ENCODE measurements around the gene ALKBH4.
"Not testable (repeated sequence)": the region's sequence is repeated elsewhere in the genome, so short reads cannot be mapped to it uniquely, and the experiment has no call there.

Gene ALKBH4

DNA sequence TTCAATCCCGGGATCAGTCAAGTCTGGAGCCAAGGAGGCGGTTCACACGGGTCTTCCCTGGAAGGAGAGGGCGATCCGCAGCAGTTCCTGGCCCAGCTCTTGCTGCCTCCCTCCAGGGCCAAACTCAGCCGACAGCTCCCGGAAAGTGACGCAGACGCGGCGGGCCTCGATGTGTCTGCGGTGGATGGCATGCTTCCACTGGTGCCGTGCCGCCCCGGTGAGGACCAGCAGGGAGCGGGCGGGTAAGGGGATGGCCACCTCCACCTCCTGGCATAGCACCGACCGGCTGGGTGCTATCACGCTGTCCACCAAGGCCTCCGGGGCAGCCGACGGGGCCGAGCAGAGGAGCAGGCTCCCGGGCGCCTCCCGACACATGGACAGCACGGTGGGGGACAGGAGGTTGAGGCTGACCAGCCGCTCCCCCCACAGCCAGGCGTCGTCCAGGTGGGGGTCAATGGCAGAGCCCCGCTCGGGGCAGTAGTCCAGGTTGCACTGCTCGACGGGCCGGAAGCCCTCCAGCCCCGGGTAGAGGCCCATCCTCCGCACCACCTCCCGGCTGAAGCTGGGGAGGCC is 7.2 kb downstream of the ALKBH4 start:
- H3K36me3 ChIP-seq (ENCODE audit: control insufficient read depth, insufficient read depth, low read length) = peaks cover 14% of the 10 kb centered on the region

DNA sequence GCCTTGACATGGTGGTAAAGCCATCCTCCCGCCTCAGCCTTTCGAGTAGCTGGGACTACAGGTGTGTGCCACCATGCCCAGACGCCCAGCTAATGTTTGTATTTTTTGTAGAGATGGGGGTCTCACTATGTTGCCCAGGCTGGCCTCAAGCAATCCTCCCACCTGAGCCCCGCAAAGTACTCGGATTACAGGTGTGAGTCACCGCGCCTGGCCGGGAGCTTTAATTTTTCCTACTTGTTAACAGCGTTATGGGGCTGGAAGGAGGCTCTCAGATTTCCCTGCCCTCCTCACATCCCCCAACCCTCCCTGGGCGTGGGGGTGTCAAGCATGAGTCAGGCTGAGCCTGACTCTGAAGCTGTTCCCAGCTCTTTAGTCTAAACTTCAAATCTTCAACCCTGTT is 8.3 kb downstream of the ALKBH4 start:
- Histone ChIP-seq H3K4me3 (ENCODE audit: low read length) (no peak overlapping the region), H3K27me3 (ENCODE audit: control insufficient read depth, insufficient read depth, low read length) (no peaks in the 10 kb centered on the region), H3K9ac (ENCODE audit: low read length) (no peak overlapping the region), H3K36me3 (ENCODE audit: control insufficient read depth, insufficient read depth, low read length) (peaks cover 14% of the 10 kb centered on the region), H3K4me1 (ENCODE audit: control insufficient read depth, insufficient read depth, low read length) (no peaks in the 10 kb centered on the region), H3K27ac (ENCODE audit: low read depth, low read length) (no peak overlapping the region)

More for the DNA sequence above, 7.2 kb downstream of the ALKBH4 start:
- Histone ChIP-seq H3K9ac (ENCODE audit: low read length) (no peak overlapping the region), H3K4me1 (ENCODE audit: control insufficient read depth, insufficient read depth, low read length) (no peaks in the 10 kb centered on the region), H3K4me3 (ENCODE audit: low read length) (no peak overlapping the region), H3K27ac (ENCODE audit: low read depth, low read length) (no peak overlapping the region), H3K27me3 (ENCODE audit: control insufficient read depth, insufficient read depth, low read length) (no peaks in the 10 kb centered on the region)

DNA sequence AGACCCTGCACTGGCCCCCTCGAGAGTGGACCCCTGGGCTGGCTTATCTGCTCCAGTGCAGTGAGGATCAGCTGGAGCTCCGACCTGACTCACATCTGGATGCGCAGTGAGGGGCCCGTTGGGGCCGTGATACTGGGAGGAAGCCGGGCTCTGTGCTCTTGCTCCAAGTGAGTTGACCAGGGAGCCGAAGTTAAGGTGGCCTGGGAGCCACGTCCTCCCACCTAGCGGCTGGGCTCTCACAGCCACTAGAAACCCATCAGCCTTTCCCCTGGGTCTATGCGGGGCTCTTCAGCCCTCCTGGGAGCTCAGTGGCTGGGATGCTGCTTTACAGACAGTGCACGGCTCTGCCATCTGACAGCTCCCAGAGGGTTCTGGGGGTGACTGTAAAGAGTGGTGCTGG is 9.1 kb downstream of the ALKBH4 start:
- H3K9ac ChIP-seq (ENCODE audit: low read length) = no peak overlapping the region
- H3K27ac ChIP-seq (ENCODE audit: low read depth, low read length) = no peak overlapping the region
- H3K4me3 ChIP-seq (ENCODE audit: low read length) = no peak overlapping the region
- H3K27me3 ChIP-seq (ENCODE audit: control insufficient read depth, insufficient read depth, low read length) = no peaks in the 10 kb centered on the region
- peaks cover 14% of the 10 kb centered on the region for H3K36me3 ChIP-seq (ENCODE audit: control insufficient read depth, insufficient read depth, low read length)
- no peaks in the 10 kb centered on the region for H3K4me1 ChIP-seq (ENCODE audit: control insufficient read depth, insufficient read depth, low read length)

DNA sequence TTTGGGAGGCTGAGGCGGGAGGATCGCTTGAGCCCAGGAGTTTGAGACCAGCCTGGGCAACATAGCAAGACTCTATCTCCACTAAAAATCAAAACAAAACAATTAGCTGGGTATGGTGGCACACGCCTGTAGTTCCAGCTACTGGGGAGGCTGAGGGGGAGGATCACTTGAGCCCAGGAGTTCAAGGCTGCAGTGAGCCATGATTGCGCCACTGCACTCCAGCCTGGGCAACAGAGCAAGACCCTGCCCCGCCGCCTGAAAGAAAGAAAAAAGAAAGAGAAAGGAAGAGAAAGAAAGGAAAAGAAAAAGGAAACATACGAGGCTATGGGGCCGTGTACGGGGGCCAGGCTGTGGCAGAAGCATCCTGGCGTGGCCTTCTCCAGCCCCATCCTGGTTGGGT is 9.7 kb downstream of the ALKBH4 start:
- H3K4me1 ChIP-seq (ENCODE audit: control insufficient read depth, insufficient read depth, low read length); H3K27me3 ChIP-seq (ENCODE audit: control insufficient read depth, insufficient read depth, low read length); H3K27ac ChIP-seq (ENCODE audit: low read depth, low read length); H3K9ac ChIP-seq (ENCODE audit: low read length); H3K4me3 ChIP-seq (ENCODE audit: low read length): not testable (repeated sequence)
- peaks cover 12% of the 10 kb centered on the region for H3K36me3 ChIP-seq (ENCODE audit: control insufficient read depth, insufficient read depth, low read length)

DNA sequence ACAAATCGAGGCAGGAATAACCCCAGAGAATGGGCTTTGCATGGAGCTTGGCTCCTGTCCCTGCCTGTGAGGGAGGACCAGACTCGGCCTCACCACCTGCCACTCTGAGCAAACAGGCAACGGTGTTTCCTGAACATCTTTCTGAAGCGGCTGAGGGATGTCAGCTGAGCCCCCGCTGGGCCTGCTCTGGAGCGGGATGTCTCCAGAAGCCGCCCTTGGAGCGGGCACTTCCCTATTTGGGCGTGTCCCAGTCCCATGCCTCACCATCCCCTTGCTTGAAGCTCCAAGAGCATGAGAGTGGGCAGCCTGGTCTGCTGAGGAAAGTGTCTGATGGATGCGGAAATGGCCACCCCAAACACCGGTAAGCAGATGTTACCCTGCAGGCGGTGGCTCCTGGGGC is 10.2 kb downstream of the ALKBH4 start:
- Histone ChIP-seq H3K9ac (ENCODE audit: low read length) (no peak overlapping the region), H3K36me3 (ENCODE audit: control insufficient read depth, insufficient read depth, low read length) (peaks cover 12% of the 10 kb centered on the region), H3K4me1 (ENCODE audit: control insufficient read depth, insufficient read depth, low read length) (no peaks in the 10 kb centered on the region), H3K4me3 (ENCODE audit: low read length) (no peak overlapping the region), H3K27me3 (ENCODE audit: control insufficient read depth, insufficient read depth, low read length) (no peaks in the 10 kb centered on the region), H3K27ac (ENCODE audit: low read depth, low read length) (no peak overlapping the region)

DNA sequence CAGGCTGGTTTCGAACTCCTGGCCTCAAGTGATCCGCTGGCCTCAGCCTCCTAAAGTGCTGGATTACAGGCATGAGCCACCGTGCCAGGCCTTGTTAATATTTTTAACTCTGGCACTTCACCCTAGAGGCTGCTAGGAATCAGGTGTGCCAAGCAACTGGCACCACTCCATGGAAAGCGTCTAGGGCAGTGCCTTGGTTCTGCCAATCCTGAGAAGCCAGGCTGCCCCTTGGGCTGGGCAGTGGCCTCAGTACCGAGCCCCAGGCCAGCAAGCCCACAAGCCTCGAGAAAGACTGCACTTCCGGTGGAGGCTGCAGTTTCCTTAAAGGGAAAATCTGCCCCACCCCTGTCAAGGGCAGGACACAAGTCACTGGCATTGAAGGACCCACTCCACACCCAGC is 11.3 kb downstream of the ALKBH4 start:
- no peak overlapping the region for H3K27ac ChIP-seq (ENCODE audit: low read depth, low read length)
- H3K9ac ChIP-seq (ENCODE audit: low read length) = no peak overlapping the region
- no peaks in the 10 kb centered on the region for H3K27me3 ChIP-seq (ENCODE audit: control insufficient read depth, insufficient read depth, low read length)
- H3K36me3 ChIP-seq (ENCODE audit: control insufficient read depth, insufficient read depth, low read length) = peaks cover 12% of the 10 kb centered on the region
- no peaks in the 10 kb centered on the region for H3K4me1 ChIP-seq (ENCODE audit: control insufficient read depth, insufficient read depth, low read length)
- no peak overlapping the region for H3K4me3 ChIP-seq (ENCODE audit: low read length)

DNA sequence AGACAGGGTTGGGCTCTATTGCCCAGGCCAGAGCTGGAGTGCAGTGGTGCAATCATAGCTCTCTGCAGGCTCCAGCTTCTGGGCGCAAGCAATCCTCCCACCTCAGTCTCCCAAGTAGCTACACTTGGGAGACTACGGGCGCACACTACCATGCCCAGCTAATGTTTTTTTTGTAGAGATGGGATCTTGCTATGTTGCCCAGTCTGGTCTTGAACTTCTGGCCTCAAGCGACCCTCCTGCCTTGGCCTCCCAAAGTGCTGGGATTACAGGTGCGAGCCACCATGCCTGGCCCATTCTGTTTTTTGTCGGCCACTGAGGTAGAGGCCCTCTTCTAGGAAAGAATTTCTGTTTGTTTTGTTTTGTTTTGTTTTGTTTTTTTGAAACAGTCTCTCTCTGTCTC is 12.2 kb downstream of the ALKBH4 start:
- no peaks in the 10 kb centered on the region for H3K4me1 ChIP-seq (ENCODE audit: control insufficient read depth, insufficient read depth, low read length)
- no peak overlapping the region for H3K27ac ChIP-seq (ENCODE audit: low read depth, low read length)
- H3K4me3 ChIP-seq (ENCODE audit: low read length) = no peak overlapping the region
- H3K36me3 ChIP-seq (ENCODE audit: control insufficient read depth, insufficient read depth, low read length) = peaks cover 5% of the 10 kb centered on the region
- H3K27me3 ChIP-seq (ENCODE audit: control insufficient read depth, insufficient read depth, low read length) = no peaks in the 10 kb centered on the region
- no peak overlapping the region for H3K9ac ChIP-seq (ENCODE audit: low read length)

DNA sequence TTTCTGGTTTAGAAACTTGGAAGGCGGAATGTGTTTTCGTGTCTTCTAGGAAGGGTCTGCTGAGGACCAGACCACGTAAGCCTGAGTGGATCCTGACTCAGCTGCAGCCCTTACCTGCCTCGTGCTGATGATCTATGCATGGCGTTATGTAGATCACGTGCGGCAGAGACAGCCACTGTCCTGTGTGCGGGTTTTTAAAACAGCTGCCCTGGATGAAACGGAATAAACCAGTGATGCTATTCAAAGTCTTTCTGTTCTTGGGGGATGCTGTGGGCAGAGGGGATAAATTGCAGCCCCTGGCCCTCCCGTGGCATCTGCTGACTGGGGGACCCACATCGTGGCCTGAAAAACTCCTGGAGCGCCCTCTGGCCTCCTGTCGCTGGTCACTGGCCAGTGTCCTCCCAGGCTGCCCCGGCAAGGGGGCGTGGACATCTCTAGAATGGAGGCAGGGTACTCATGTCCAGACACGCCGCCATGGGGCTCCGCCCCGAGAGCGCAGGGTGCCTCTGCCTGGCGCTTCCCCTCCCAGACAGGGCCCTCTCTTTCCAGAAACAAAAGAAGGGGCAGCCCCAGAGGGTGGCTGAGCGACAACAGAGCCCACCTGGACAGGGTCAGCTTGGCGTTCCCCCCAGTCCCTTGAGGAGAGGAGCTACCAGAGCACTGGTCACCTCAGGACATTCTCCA is 13.2 kb downstream of the ALKBH4 start:
- Histone ChIP-seq H3K4me3 (ENCODE audit: low read length) (no peak overlapping the region), H3K27me3 (ENCODE audit: control insufficient read depth, insufficient read depth, low read length) (no peaks in the 10 kb centered on the region), H3K27ac (ENCODE audit: low read depth, low read length) (no peak overlapping the region), H3K4me1 (ENCODE audit: control insufficient read depth, insufficient read depth, low read length) (no peaks in the 10 kb centered on the region), H3K9ac (ENCODE audit: low read length) (no peak overlapping the region), H3K36me3 (ENCODE audit: control insufficient read depth, insufficient read depth, low read length) (no peaks in the 10 kb centered on the region)

DNA sequence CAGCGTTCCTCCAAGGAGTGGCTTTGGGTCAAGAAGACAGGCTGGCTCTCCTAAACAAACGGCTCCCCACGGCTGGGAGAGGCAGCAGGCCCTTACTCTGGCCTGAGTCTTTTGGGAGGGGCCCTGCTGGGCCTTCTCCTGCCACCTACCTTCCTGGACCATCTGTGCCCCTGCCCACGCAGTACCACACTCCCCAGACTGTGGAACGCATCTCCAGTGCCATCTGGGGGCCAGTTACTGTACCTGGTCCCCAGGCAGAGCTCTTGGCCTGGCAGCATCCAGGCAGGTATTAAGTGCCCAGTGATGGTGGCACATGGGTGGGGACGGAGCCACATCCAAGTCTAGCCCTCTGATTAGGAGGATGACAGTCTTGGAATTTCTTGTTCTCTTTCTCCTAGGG is 14.4 kb downstream of the ALKBH4 start:
- no peak overlapping the region for H3K9ac ChIP-seq (ENCODE audit: low read length)
- H3K27ac ChIP-seq (ENCODE audit: low read depth, low read length) = no peak overlapping the region
- H3K27me3 ChIP-seq (ENCODE audit: control insufficient read depth, insufficient read depth, low read length) = no peaks in the 10 kb centered on the region
- no peaks in the 10 kb centered on the region for H3K36me3 ChIP-seq (ENCODE audit: control insufficient read depth, insufficient read depth, low read length)
- no peak overlapping the region for H3K4me3 ChIP-seq (ENCODE audit: low read length)
- no peaks in the 10 kb centered on the region for H3K4me1 ChIP-seq (ENCODE audit: control insufficient read depth, insufficient read depth, low read length)

DNA sequence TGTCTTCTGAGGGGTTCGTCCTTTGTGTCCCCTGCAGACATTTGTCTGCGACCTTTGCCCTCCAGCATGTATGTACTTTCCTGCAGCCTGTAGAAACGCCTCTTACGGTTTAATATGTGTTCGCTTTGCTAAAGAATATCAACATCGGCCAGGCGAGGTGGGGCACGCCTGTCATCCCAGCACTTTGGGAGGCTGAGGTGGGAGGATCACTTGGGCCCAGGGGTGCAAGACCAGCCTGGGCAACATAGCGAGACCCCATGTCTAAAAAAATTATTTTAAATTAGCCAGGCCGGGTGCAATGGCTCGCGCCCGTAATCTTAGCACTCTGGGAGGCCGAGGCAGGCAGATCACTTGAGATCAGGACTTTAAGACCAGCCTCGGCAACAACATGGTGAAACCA is 15.5 kb downstream of the ALKBH4 start:
- H3K4me1 ChIP-seq (ENCODE audit: control insufficient read depth, insufficient read depth, low read length) = no peaks in the 10 kb centered on the region
- H3K27me3 ChIP-seq (ENCODE audit: control insufficient read depth, insufficient read depth, low read length) = no peaks in the 10 kb centered on the region
- no peak overlapping the region for H3K27ac ChIP-seq (ENCODE audit: low read depth, low read length)
- H3K36me3 ChIP-seq (ENCODE audit: control insufficient read depth, insufficient read depth, low read length) = no peaks in the 10 kb centered on the region
- H3K4me3 ChIP-seq (ENCODE audit: low read length) = no peak overlapping the region
- H3K9ac ChIP-seq (ENCODE audit: low read length) = no peak overlapping the region

DNA sequence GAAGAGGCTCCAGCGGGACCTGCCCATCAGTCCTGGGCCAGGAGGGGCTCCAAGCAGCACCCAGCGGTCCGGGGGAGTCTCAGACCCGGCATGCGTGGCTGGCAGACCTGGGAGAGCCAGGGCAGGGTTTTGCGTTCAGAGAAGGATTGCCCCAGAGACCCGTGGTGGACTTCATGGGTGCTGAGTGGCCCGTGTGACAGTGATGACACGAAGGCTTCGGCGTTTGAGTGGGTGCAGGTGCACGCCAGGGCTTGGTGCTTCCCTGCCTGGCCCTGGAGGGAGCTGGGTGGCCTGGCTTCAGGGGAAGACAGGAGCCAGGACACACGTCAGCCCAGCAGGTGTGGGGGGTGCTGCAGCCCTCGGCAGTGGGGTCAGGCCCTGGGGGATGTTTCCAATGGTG is 17.4 kb downstream of the ALKBH4 start:
- Histone ChIP-seq H3K4me3 (ENCODE audit: low read length) (no peak overlapping the region), H3K27me3 (ENCODE audit: control insufficient read depth, insufficient read depth, low read length) (no peaks in the 10 kb centered on the region), H3K27ac (ENCODE audit: low read depth, low read length) (no peak overlapping the region), H3K4me1 (ENCODE audit: control insufficient read depth, insufficient read depth, low read length) (no peaks in the 10 kb centered on the region), H3K9ac (ENCODE audit: low read length) (no peak overlapping the region), H3K36me3 (ENCODE audit: control insufficient read depth, insufficient read depth, low read length) (no peaks in the 10 kb centered on the region)

DNA sequence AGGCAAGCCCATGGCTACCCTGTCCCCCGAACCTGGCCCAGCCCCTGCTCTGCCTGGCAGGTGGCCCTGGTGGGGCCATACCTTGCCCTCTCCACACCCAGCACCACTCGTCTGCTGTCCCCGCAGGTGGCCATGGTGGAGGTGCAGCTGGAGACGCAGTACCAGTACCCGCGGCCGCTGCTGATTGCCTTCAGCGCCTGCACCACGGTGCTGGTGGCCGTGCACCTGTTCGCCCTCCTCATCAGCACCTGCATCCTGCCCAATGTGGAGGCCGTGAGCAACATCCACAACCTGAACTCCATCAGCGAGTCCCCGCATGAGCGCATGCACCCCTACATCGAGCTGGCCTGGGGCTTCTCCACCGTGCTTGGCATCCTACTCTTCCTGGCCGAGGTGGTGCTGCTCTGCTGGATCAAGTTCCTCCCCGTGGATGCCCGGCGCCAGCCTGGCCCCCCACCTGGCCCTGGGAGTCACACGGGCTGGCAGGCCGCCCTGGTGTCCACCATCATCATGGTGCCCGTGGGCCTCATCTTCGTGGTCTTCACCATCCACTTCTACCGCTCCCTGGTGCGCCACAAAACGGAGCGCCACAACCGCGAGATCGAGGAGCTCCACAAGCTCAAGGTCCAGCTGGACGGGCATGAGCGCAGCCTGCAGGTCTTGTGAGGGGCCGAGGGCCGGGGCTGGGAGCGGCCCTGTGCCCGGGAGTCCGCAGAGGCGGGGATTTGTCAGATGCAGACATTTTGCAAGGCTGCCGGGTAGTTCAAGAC is 18.1 kb downstream of the ALKBH4 start:
- no peaks in the 10 kb centered on the region for H3K27me3 ChIP-seq (ENCODE audit: control insufficient read depth, insufficient read depth, low read length)
- no peaks in the 10 kb centered on the region for H3K36me3 ChIP-seq (ENCODE audit: control insufficient read depth, insufficient read depth, low read length)
- no peak overlapping the region for H3K4me3 ChIP-seq (ENCODE audit: low read length)
- no peak overlapping the region for H3K9ac ChIP-seq (ENCODE audit: low read length)
- H3K4me1 ChIP-seq (ENCODE audit: control insufficient read depth, insufficient read depth, low read length) = no peaks in the 10 kb centered on the region
- no peak overlapping the region for H3K27ac ChIP-seq (ENCODE audit: low read depth, low read length)

DNA sequence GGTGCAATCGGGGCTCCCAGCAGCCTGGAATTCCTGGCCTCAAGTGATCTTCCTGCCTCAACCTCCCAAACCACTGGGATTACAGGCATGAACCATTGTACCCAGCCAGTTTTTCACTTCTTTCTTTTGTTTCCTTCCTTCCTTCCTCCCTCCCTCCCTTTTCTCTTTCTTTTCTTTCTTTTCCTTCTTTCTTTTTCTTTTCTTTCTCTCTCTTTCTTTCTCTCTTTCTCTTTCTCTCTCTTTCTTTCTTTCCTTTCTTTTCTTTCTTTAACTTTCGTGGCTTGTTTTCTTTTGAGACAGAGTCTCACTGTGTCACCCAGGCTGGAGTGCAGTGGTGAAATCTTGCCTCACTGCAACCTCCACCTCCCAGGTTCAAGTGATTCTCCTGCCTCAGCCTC is 19.0 kb downstream of the ALKBH4 start:
- H3K27me3 ChIP-seq (ENCODE audit: control insufficient read depth, insufficient read depth, low read length) = no peaks in the 10 kb centered on the region
- no peak overlapping the region for H3K9ac ChIP-seq (ENCODE audit: low read length)
- H3K4me1 ChIP-seq (ENCODE audit: control insufficient read depth, insufficient read depth, low read length) = no peaks in the 10 kb centered on the region
- H3K36me3 ChIP-seq (ENCODE audit: control insufficient read depth, insufficient read depth, low read length) = no peaks in the 10 kb centered on the region
- no peak overlapping the region for H3K4me3 ChIP-seq (ENCODE audit: low read length)
- no peak overlapping the region for H3K27ac ChIP-seq (ENCODE audit: low read depth, low read length)
